BJ (cell line): Measurements from ENCODE around the gene SPCS1. TPM values are rescaled to one million over a fixed set of nuclear protein-coding genes. Genes with fewer than 3 reads are reported as not detected.

Experiments
- CTCF ChIA-PET: fragments of 350-600 bp; formaldehyde crosslinking; extraction: SDS; loops from one replicate; lab custom pipeline; 2021; ENCODE audit warnings: antibody characterized with exemption, inconsistent platforms; lab: Yijun Ruan, JAX
- POLR2A ChIA-PET: fragments of 300-600 bp; sonication (Branson Sonifier 250); formaldehyde crosslinking; extraction: SDS; loops from one replicate; lab custom pipeline; 2021; ENCODE audit warnings: antibody characterized with exemption; lab: Charles Lee
- DNase-seq: peaks from one replicate; pipeline ENCODE4 v3.0.0-alpha.2; 2011; ENCODE audit warnings: low read depth
- H3K27me3 ChIP-seq: 2 replicates; pipeline ENCODE4 v1.6.0; 2011; ENCODE audit warnings: low read length; ENCODE audit not compliant: control insufficient read depth, insufficient read depth
- H3K36me3 ChIP-seq: 2 replicates; pipeline ENCODE4 v1.5.1; 2011; ENCODE audit warnings: low read length; ENCODE audit not compliant: control insufficient read depth, insufficient read depth
- H3K4me3 ChIP-seq: 2 replicates; pipeline ENCODE4 v1.5.1; 2011; ENCODE audit warnings: low read depth, mild to moderate bottlenecking, control low read depth, low read length
- polyA plus RNA-seq: library from polyadenylated mRNA; depleted of rRNA; stranded (reverse); fragments of >200 nt; gene quantifications from 2 replicates; pipeline ENCODE4 v1.2.3, GENCODE V29; 2011
- TF ChIP-seq, protein P1 (sequence below): IDR thresholded peaks from 2 replicates; pipeline ENCODE4 v1.5.1; 2011; ENCODE audit warnings: low read depth, mild to moderate bottlenecking, control low read depth, inconsistent platforms, low read length, moderate library complexity; ENCODE audit not compliant: insufficient read depth

The SPCS1 gene
- polyA plus RNA-seq, 1 experiment = 79.6 TPM

DNA sequence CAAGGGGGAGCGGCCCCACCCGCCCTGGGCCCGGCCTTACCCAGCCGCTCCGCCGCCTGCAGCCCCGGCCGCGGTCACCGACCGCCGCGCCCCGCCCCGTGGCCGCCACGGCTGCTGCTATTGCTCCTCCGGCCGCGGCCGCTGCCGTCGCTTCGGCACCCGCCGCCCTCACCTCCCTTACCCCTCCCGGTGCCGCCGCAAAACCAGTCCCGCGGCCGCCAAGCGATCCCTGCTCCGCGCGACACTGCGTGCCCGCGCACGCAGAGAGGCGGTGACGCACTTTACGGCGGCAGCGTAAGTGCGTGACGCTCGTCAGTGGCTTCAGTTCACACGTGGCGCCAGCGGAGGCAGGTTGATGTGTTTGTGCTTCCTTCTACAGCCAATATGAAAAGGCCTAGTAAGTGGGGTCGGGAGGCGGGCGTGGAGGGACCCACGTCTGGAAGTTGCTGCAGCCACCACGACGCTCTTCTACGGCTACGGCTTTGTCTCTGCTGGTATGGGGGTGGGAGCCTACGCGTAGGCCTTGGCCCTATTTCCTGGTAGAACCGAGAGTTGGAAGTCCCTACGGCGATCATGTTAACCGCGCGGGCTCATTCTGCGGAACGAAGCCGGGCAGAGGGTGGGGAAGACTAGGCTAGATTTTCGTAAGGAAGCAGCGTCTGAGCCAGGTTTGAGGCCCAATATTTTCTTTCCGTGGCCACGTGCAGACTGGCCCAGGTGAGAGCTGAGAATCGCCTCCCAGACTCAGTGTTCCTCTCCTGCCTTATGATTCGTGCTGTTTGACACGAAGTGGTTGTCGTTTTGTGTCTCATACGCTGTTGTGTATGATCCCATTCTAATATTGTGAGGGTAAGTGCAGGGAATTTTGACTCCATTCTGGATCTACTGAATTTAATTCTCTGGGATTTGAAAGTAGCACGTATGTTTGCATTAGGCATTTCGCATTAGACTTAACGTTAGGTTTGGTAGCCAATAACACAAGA is 19.9 kb upstream of the SPCS1 start, which contains the start of the genes GNL3 and PBRM1:
GNL3 (plus strand) TSS at position 324 of the 983 bp plus-strand sequence; CDS start at position 385, 61 bp downstream.
PBRM1 (minus strand) TSS at position 205 of the 983 bp plus-strand sequence.
- H3K27me3 ChIP-seq = no peaks in the 10 kb centered on the region
- TF ChIP-seq, protein P1, sequence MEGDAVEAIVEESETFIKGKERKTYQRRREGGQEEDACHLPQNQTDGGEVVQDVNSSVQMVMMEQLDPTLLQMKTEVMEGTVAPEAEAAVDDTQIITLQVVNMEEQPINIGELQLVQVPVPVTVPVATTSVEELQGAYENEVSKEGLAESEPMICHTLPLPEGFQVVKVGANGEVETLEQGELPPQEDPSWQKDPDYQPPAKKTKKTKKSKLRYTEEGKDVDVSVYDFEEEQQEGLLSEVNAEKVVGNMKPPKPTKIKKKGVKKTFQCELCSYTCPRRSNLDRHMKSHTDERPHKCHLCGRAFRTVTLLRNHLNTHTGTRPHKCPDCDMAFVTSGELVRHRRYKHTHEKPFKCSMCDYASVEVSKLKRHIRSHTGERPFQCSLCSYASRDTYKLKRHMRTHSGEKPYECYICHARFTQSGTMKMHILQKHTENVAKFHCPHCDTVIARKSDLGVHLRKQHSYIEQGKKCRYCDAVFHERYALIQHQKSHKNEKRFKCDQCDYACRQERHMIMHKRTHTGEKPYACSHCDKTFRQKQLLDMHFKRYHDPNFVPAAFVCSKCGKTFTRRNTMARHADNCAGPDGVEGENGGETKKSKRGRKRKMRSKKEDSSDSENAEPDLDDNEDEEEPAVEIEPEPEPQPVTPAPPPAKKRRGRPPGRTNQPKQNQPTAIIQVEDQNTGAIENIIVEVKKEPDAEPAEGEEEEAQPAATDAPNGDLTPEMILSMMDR = no peak
- ChIA-PET POLR2A (no interaction called here), CTCF (interaction anchor here (1.8 kb wide), 1 partner anchor 274 kb away, joined by 4 read pairs; no protein-coding TSS in a partner anchor)
- peak within 1 kb of the TSS; percentile 84 for H3K4me3 ChIP-seq
- H3K36me3 ChIP-seq = peaks cover 20% of the 10 kb centered on the region
- DNase-seq = peak; percentile 65

DNA sequence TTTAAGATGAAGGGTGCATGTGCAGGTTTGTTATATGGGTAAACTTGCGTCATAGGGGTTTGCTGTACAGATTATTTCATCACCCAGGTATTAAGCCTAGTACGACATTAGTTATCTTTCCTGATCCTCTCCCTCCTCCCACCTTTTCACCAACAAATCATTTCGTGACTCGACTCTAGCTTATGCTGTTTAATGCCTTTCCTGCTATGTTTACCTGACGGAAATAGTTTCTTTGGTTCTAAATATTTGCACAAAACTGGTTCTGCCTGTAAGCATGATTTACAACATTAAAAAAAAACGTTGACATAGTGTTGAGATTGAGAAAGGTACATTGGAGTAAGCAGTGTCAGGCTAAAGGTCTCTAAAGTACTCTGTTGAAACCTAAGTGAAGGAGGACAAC is 17.6 kb upstream of the SPCS1 start:
- H3K36me3 ChIP-seq = peaks cover 32% of the 10 kb centered on the region
- ChIA-PET POLR2A (interaction anchor here (0.5 kb wide), 1 partner anchor 408 kb away, joined by 3 read pairs; no protein-coding TSS in a partner anchor), CTCF (interaction anchor here (0.6 to 1.6 kb wide), 2 partner anchors 8 to 9 kb away, joined by 3 to 6 read pairs; no protein-coding TSS in a partner anchor)
- no peaks in the 10 kb centered on the region for H3K27me3 ChIP-seq
- no peak overlapping the region for H3K4me3 ChIP-seq
- TF ChIP-seq, protein P1 = no peak
- no peak for DNase-seq

DNA sequence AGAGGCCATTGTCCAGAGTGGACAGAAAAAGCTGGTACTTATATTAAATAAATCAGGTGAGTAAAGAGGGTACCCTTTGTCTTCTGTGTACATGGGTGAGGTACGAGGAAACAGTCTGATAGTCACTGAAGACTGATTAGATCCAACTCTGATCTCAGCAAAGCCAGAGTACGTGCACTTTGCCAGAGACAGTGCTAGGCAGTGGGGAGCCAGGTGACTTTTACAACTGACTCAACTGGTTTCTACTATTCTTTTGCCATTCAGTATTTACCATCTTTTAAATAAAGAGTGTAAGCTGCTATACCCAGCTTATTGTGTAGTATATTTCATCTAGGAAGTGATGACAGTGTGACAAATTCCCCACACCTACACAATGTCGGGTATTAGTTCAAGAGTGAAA is 16.8 kb upstream of the SPCS1 start:
- POLR2A ChIA-PET = no interaction called here

DNA sequence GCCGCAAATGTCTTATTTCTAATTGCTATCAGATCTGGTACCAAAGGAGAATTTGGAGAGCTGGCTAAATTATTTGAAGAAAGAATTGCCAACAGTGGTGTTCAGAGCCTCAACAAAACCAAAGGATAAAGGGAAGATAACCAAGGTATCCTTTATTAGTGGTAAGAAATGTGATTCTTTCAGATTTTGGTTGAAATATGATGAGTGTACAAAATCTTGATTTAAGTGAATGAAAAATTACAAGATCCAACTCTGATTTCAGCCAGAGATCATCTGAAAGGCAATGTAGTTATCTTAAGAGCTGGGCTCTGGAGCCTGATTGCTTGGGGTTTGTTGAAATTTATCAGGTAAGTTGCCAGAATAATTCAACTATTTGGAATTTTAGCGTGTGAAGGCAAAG is 15.3 kb upstream of the SPCS1 start:
- Histone ChIP-seq H3K36me3 (peaks cover 44% of the 10 kb centered on the region), H3K4me3 (no peak overlapping the region), H3K27me3 (no peaks in the 10 kb centered on the region)
- CTCF ChIA-PET = no interaction called here
- TF ChIP-seq, protein P1 = no peak
- no peak for DNase-seq
- POLR2A ChIA-PET = no interaction called here

More for the DNA sequence above, 16.8 kb upstream of the SPCS1 start:
- TF ChIP-seq, protein P1 = no peak
- CTCF ChIA-PET = interaction anchor here (1.6 kb wide), 1 partner anchor 7 kb away, joined by 3 read pairs; no protein-coding TSS in a partner anchor
- Histone ChIP-seq H3K4me3 (no peak overlapping the region), H3K36me3 (peaks cover 38% of the 10 kb centered on the region), H3K27me3 (no peaks in the 10 kb centered on the region)
- DNase-seq = no peak

DNA sequence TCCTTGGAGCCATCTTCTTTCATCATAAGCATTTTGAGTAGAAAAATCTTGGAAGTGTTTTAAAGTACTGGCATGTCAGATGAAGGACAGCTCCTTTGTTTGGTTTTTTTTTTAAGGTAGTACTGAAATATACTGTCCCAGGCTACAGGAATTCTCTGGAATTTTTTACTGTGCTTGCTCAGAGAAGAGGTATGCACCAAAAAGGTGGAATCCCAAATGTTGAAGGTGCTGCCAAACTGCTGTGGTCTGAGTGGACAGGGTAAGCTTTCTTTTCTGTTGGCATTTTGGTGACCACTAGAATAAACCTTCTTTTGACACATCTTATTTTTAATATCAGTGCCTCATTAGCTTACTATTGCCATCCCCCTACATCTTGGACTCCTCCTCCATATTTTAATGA is 12.8 kb upstream of the SPCS1 start:
- CTCF ChIA-PET = interaction anchor here (1.0 to 1.4 kb wide), 3 partner anchors 13 to 247 kb away, joined by 3 to 5 read pairs (median 4); partner anchors contain the start of genes GLT8D1 and SPCS1

More for the DNA sequence above, 12.8 kb upstream of the SPCS1 start:
- no peak overlapping the region for H3K4me3 ChIP-seq
- POLR2A ChIA-PET = no interaction called here
- peaks cover 45% of the 10 kb centered on the region for H3K36me3 ChIP-seq
- no peak for DNase-seq
- TF ChIP-seq, protein P1 = no peak
- H3K27me3 ChIP-seq = no peaks in the 10 kb centered on the region
